H4 (cell line): ENCODE results near the gene ALOX12B. TPM values are rescaled to one million over a fixed set of nuclear protein-coding genes. Genes with fewer than 3 reads are reported as not detected.
"Not testable (repeated sequence)": the region's sequence is repeated elsewhere in the genome, so short reads cannot be mapped to it uniquely, and the experiment has no call there.

Source experiments
- DNase-seq: peaks from one replicate; pipeline ENCODE4 v3.0.0-alpha.2; 2015; ENCODE audit warnings: low spot score
- total RNA-seq: library from RNA; depleted of rRNA; stranded (reverse); fragments of >200 nt; shearing (Covaris generic); gene quantifications from 2 replicates; pipeline ENCODE4 v1.2.3, GENCODE V29; 2014

The ALOX12B gene
- total RNA-seq, 1 experiment from 2014 or later = not detected

DNA sequence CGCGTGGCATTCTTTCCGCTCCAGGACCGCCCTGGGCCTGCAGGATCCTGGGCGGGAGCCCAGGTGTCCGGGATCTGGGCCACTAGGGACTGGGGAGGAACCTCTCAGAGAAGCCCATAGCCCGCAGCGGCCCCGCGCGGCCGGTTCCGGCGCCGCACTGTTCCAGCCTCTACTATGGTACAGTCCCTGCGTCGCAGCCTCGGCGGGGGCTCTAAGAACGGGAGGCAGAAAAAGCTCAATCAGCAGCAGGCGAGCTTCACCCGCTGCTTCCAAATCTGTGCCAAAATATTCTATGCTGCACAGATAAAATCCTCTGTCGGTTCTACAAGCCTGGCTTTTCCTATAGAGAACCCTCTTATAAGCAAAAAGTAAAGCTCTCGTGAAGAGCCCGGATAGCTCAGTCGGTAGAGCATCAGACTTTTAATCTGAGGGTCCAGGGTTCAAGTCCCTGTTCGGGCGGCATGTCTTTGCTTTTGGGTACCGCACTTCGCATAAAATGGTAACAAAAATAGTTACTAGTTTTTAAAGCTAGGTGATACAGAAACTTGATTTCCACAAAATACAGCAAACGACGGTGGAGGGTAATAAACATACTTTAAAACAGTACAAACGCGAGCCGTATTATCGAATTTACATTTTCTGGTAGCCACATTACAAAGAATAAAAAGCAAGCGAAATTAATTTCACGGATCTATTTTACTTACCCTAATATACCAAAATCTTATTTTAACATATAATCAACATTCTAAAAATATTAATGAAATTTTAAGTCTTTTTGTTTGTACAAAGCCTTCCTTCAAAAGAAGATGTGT is 31.5 kb upstream of the ALOX12B start:
- peak; percentile 55 for DNase-seq

- no peak for DNase-seq
Measured at GRCh38 chr17:8117980-8118768, 30.7 kb upstream of the ALOX12B start, which contains the start of gene ALOXE3. Gene ALOXE3 (minus strand): TSS chr17:8118514. CDS start chr17:8117990, 524 bp downstream.

DNA sequence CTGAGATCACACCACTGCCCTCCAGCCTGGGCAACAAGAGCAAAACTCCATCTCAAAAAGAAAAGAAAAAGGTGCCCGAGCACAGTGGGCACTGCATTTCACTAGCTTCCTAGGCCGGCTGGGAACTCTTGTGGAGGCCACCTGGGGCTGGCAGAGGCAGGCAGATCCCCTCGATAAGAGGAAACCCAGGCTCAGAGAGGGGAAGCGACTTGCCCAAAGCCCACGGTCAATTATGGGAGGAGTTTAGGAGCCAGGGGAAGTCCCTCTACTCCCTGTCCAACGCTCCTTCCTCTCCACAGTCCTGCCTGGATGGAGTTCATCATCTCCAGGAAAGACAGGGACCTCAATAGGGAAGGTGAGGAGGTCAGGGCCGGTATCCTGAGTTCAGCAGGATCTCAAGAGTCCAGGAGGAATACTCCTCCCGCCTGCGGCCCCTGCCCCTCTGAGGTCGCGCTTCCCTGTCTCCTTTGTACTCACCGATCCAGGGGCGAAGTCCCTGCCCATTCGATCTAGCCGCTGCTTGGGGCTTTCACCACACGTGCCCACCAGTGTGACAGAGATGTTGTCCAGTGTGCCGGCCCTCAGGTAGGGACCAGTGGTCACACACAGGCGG is 30.0 kb upstream of the ALOX12B start:
- DNase-seq = no peak

DNA sequence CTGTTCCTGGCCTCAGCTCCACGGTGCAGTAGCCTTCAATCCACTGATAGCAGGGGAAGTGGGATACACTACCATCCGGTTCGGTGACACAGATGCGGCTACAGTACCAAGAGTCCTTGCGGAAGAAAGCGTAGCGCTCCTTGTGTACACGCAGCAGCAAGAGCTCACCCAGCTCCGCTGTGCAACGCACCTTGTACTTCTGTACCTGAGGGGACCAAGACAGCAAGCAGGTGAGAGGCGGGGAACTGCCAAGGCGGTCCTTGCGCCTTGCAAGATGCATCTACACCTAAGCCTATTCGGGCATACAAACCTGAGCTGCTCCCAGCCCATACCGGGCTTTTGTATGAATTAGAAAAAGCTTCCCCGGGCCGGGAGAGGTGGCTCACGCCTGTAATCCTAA is 29.3 kb upstream of the ALOX12B start:
- no peak for DNase-seq

- no peak for DNase-seq
Measured at GRCh38 chr17:8110907-8111306, 23.4 kb upstream of the ALOX12B start.

GRCh38 chr17:8110456-8110804 is 22.9 kb upstream of the ALOX12B start:
- DNase-seq = no peak

DNA sequence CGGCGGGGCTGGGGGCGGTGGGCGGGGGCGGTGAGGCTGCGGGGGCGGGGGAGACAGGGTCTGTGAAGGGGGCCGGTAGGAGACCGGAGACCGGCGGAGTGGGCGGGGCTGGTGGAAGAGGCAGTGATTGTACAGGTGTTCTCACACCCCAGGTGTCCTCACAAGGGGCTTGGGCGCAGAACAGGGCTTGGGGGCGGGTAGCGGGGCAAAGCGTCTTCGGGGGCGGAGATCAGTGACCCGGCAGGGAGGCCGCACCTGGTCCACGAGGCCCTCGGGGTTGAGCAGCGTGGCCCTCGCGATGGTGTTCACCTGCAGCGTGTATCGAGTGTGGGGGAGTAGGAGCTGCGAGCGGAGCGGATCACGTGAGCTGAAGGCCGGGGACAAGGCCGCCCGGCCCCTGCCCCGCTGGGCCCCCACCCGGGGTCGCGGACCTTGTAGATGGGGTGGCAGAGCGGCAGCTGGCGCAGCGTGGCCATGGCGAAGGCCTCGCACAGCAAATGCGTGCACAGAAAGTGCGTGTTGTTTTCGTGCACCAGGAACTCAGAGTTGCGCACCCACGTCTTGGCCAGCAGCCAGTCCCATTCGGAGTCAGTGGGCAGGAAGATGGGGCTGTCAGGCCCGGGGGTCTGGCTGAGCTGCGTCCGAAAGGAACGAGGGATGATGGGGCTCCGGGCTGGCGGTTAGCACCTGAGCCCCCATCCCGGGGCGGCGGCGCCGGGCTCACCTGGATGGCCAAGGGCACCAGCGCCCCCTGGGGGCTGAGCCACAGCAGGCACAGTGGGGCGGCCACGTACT is 22.3 kb upstream of the ALOX12B start:
- no peak for DNase-seq

GRCh38 chr17:8108972-8109660 is 21.6 kb upstream of the ALOX12B start:
- no peak for DNase-seq

GRCh38 chr17:8106980-8107379 is 19.5 kb upstream of the ALOX12B start:
- DNase-seq = not testable (repeated sequence)

DNA sequence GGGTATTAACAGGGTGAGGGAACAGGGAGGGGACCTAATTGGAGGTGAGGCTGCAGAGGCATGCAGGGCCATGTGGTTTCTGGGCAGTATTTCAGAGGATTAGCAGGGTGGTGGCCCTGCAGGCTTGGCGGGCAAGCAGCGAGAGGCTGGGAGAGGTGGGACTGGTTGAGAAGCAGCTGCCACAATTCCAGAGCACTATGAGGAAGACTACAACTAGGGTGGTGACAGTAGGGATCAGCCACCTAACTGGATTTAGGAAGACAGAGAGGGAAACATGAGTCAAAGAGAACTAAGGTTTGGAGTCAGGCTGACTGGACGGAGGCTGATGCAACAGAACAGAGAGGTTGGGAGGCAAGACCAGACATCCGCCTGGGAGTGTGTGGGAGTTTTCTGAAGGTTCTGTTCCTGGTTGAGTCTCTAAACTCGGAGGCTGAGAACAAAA is 18.5 kb upstream of the ALOX12B start:
- DNase-seq = no peak

GRCh38 chr17:8104911-8105310 is 17.4 kb upstream of the ALOX12B start:
- no peak for DNase-seq

DNA sequence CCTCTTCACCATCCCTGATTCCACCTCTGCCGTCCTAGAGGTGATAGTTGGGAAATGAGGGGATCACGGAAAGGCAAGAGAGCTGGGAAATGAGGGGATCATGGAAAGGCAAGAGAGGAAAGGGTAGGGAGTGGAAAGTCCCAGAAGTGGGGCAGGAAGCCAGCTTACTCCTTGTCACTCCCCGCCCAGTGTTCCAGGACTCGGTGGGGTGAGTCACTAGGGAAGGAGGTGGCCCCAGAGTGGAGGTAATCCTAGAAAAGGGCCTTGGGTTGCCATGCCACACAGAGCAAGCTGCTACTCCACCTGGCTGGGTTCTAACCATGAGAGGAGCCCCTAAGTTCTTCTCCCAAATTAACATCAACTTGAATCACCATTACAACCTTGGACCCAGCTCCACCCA is 16.0 kb upstream of the ALOX12B start:
- DNase-seq = no peak

- no peak for DNase-seq
Measured at GRCh38 chr17:8101721-8102120, 14.2 kb upstream of the ALOX12B start.

DNA sequence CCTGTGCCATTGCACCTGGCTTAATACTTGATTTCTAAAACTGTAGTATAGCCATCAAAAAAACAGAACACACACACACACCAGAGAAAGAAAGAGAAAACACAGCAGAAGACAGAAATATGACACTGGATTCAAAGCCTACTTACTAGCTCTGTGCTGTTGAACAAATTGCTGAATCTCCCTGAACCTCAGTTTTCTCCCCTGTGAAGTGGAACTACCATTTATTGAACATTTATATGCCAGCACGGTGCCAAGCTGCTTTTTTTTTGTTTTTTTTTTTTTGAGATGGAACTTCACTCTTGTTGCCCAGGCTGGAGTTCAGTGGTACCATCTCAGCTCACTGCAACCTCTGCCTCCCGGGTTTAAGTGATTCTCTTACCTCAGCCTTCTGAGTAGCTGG is 13.2 kb upstream of the ALOX12B start:
- DNase-seq = no peak

DNA sequence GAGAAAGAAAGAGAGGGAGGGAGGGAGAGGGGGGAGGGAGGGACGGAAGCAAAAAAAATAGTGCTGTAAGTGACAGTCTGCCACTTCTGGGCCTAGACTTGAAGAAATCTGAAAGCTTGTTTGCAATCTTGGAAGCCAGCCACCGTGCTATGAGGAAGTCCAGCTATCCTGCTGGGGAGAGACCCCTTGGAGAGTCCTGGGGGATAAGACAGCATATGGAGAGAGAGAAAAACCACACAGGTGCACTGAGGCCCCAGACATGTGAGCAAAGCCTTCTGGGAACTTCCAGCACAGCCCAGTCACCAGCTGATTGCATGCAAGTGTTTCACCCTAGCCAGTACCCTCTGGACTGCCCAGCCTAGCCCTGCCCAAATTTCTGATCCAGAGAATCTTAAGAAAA is 12.6 kb upstream of the ALOX12B start:
- DNase-seq = no peak

DNA sequence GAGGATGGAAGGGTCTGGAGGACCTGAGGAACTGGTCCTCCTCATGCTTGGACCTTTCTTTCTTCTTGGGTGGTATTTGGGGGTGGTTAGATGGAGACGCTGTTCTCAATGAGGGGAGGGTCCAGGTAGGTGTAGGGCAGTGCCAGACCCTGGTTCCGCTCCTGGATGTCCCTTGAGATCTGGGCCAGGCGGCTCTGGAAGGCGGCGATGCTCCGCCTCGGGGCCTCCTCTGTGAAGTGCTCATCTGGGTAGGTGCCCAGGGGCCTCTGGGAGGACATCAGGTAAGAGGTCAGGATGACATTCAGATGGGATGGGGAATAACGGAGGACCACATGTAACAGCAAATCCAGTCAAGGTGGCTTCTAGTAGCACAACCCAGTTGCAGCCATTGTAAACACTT is 9.0 kb upstream of the ALOX12B start:
- no peak for DNase-seq

DNA sequence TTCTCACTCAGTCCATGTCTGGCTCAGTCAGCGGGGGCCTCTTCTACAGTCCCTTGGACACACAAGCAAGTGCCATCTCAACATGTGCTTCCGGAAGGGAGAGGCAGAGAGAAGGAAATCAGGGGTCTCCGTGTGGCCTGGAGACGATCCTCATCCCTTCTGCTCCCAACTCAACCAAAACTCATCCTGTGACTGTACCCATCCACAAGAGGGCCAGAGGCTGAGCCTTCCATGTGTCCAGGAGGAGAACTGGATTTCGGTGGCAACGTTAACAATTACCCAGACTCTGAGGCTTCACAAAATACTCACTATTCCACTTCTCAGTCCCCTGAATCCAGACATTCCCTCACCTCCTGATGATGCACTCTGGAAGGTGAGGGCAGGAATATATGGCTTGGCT is 7.8 kb upstream of the ALOX12B start:
- DNase-seq = no peak

DNA sequence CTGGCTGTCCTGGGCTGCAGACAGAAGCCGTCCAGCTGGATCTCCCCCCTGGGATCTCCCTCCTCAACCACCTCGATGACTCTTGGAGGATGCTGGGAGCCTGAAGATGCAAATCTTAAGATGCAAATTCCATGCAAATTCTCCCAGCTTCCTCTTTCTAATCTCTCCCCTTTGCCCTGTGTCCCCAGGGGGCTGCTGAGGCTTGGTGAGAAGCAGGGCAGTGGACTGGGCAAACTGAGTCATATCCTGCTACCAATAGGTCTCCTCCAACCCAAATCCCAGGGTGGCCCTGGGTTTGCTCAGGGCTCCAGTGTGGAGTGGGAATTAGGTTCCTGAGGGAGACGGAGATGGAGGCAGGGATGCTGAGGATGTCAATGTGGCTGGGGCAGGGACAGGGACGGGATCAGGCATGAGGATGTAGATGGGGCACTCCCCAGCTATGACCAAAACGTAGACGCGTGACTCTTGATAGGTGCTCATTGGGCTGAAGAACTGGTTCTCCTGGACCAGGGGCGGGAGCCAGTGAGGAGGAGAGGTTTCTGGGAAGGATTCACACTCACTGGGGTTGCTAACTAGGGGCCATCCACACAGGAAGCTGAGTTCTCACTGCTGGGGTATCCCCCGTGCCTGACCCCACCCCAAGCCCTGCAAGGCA is 3.6 kb upstream of the ALOX12B start:
- no peak for DNase-seq

DNA sequence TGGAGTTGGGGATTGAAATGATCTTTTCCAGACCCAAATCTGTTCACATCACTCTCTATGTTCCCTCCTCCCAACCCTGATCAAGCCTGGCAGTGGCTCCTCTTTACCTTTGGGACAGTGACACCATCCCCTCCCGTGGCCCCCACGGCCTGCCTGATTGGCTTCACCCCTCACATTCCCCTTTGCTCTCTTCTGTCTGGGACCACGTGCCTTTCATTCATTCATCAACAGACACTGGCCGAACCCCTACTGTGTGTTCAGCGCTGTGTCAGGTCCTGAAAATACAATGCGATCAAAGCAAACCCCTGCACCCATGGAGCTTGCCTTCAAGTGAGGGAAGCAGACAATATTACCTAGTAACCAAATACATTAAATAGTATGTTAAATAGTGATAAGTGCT is 2.2 kb upstream of the ALOX12B start:
- no peak for DNase-seq

GRCh38 chr17:8087952-8088230 is 375 bp upstream of the ALOX12B start:
- no peak for DNase-seq

DNA sequence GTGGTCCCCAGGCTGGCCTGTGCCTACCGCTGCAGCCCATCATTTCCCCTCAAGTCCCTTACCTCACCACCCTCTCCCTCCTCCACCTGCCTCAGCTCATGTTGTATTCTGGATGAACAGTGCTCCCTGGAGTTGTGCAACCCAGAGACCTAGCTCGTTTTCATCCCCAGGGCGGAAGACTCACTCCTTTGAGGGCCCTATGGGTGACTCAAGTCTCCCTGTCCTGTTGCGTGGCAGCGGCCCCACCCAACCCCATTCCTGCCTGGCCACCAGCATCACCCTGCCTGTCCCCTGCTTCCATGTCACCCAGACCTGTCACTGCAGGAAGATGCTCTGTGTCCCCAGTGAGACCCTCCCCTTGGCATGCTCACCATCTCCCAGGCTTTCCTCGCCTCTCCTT is 3.3 kb downstream of the ALOX12B start:
- DNase-seq = no peak
